HG03442 (cell line): ENCODE data around the gene GRIK2.

Experiments used
- ATAC-seq: cut with Tn5 transposase; IDR thresholded peaks from one replicate; pipeline ENCODE4 v1.9.1; 2021; ENCODE audit warnings: mild to moderate bottlenecking, moderate library complexity; ENCODE audit not compliant: unreplicated experiment

GRIK2 gene

GRCh38 chr6:101847690-101848089 lies 454.2 kb downstream of the GRIK2 start:
- no peak for ATAC-seq

DNA sequence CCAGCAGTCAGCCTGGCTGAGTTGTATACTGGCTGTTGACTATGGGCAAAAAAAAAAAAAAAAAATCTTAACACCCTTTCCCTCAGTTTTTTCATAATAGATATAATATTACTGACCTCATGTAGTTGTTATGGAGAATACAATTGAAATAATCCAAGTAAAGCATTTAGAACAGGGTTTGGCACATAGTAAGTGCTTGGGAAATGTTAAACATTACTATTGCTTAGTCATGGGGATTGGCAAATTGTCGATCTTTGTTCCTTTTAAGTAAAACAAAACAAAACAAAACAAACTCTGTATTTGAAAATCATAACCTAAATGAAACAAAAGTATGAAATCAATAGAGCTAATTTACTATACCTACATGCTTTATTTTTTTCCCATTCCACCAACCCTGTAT lies 458.4 kb downstream of the GRIK2 start:
- ATAC-seq, result no peak

- ATAC-seq, result no peak
Observed at GRCh38 chr6:101853231-101854085, 459.9 kb downstream of the GRIK2 start.

DNA sequence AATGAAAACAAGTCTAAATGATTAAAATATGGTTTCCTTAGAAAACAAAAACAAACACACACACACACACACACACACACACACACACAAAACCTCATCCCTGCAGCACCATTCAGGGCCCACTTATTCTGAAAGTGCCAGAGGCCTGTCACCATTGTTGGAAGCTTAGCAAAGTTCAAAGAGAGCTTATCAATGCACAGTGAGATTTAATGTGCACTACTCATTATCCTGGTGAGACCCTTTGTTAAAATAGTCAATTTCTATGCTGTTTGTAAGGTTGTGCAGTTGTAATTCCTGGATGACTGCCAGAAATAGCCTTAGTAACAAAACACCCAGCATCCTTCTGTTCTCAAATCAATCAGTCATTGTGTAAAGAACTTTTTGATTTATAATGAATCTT lies 482.9 kb downstream of the GRIK2 start:
- ATAC-seq, result no peak

DNA sequence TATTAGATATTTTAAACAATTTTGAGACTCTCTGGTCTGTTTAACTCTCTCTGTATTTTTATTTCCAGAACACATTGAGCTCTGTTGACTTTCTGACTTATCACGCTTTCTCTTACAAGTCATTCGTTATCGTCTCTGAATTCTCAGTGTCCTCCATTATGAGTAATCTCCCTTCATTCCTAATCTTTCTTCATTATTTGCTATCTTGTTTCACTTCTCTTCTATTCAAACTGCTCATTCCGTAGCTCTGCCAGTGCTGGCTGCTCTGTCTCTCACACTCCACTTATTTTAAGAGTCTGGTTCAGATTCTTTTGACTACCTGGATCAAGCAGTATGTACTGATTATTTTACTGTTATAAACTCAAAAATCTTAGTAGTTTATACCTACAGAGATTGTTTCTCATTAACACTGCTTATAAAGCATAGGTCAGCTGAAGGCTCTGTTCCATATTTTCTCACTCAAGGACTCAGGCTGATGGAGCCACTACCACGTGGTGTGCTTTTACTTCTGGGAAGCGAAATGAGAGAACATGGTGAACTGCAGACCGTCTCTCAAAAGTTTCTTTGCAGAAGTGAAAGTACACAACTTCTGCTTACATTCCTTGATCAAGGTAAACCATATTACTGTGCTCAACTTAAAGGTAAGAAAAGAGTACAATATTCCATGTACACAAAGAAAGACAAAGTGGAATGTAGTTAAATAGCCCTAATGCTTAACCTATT lies 485.2 kb downstream of the GRIK2 start:
- peak; percentile 47 for ATAC-seq

GRCh38 chr6:101879782-101880181 lies 486.3 kb downstream of the GRIK2 start:
- peak; percentile 58 for ATAC-seq

- no peak for ATAC-seq
Observed at GRCh38 chr6:101883505-101883904, 490.0 kb downstream of the GRIK2 start.

DNA sequence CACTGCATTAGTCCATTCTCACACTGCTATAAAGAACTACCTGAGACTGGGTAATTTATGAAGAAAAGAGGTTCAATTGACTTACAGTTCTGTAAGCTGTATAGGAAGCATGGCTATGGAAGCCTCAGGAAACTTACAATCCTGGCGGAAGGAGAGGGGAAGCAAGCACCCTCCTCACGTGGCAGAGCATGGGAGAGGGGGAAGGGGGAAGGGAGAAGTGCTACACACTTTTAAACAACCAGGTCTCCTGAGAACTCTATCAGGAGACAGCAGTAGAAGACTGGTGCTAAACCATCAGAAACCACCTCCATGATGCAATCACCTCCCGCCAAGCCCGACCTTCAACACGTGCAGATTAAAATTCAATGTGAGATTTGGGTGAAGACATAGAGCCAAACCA lies 494.0 kb downstream of the GRIK2 start:
- no peak for ATAC-seq

GRCh38 chr6:101907356-101908217 lies 514.1 kb downstream of the GRIK2 start:
- ATAC-seq, result no peak

- ATAC-seq, result no peak
Observed at GRCh38 chr6:101909366-101909765, 515.9 kb downstream of the GRIK2 start.

- ATAC-seq, result no peak
Observed at GRCh38 chr6:101912311-101912710, 518.8 kb downstream of the GRIK2 start.

DNA sequence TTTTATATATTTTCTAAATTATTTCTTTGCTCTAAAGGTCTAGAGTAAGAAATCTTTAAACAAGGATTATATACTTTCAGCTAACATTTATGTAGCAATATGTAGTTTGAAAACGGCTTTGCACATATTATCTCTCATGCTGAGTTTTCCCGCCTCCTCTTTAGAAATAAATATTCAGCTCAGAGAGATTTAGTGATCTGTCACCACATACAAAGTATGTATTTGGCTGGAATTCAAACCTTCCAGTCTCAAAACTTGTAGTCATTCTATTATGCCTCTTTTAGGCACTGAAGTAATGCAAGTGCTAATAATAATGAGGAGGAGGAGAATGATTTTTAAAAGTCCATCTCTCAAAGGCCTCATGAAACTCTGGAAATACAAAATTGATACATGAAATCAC lies 525.0 kb downstream of the GRIK2 start:
- no peak for ATAC-seq

- ATAC-seq, result no peak
Observed at GRCh38 chr6:101921829-101922450, 528.4 kb downstream of the GRIK2 start.

- no peak for ATAC-seq
Observed at GRCh38 chr6:101926149-101926925, 532.8 kb downstream of the GRIK2 start.

GRCh38 chr6:101931766-101932165 lies 538.3 kb downstream of the GRIK2 start:
- ATAC-seq, result no peak

DNA sequence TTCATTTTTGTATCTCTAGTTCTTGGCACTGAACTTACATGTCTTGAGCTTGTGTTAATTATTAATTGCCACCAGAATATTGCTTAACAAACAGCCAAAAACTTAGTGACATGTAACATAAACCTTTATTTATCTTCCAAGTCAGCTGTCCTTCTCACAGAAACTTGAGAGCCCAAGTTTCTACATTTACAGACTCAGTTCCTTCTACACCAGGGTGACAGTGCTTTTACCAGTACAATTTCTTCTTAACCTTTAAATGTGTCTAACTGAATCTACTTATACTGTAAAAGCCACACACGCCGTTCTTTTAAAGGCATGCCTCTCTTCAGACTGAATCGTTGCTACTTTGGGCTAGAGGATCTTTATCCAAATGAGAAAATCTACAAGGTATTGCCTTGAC lies 539.2 kb downstream of the GRIK2 start:
- no peak for ATAC-seq

GRCh38 chr6:101935732-101936131 lies 542.2 kb downstream of the GRIK2 start:
- ATAC-seq, result no peak

- no peak for ATAC-seq
Observed at GRCh38 chr6:101936516-101936915, 543.0 kb downstream of the GRIK2 start.

DNA sequence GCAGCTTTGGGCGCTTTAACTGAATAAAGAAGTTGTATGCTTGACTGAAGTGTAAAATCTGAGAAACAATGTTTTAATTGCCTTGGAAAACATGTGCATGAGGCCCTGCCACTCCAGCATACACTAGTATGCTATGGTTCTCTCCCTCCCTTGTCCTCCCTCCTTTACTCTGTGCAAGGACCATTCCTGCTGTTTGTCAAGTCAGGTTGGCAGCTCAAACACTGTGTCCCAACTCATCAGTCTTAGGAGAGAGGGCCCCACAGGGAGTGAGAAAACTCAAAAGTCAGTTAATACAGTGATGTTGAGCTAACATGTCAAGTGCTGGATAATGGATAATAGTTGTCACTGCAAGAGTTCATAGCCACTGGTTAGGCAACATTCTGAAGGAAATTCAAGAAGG lies 543.6 kb downstream of the GRIK2 start:
- no peak for ATAC-seq

- ATAC-seq, result no peak
Observed at GRCh38 chr6:101940391-101940790, 546.9 kb downstream of the GRIK2 start.
